AG04449 (cell line): ENCODE measurements around the gene EN2.
"Not testable (repeated sequence)": the region's sequence is repeated elsewhere in the genome, so short reads cannot be mapped to it uniquely, and the experiment has no call there.

ENCODE experiments used
- CTCF ChIA-PET: fragments of 350-600 bp; formaldehyde crosslinking; extraction: SDS; loops from one replicate; lab custom pipeline; 2021; ENCODE audit warnings: antibody characterized with exemption; lab: Yijun Ruan, JAX
- POLR2A ChIA-PET: fragments of 400-600, 350-600 bp; formaldehyde crosslinking; extraction: SDS; loops from one replicate; lab custom pipeline; 2020; ENCODE audit warnings: antibody characterized with exemption, inconsistent platforms; lab: Yijun Ruan, JAX
- DNase-seq: peaks from one replicate; pipeline ENCODE4 v3.0.0-alpha.2; 2010; ENCODE audit warnings: low read depth, low spot score
- H3K4me3 ChIP-seq: 2 replicates; pipeline ENCODE4 v1.5.1; 2011; ENCODE audit warnings: low read depth, mild to moderate bottlenecking, control low read depth, low read length
- CTCF ChIP-seq: IDR thresholded peaks from one replicate; pipeline ENCODE4 v1.5.1; 2011; ENCODE audit warnings: mild to moderate bottlenecking, moderate library complexity, low read length, control low read depth, inconsistent platforms; ENCODE audit not compliant: insufficient read depth; ENCODE audit errors: missing control alignments

EN2 gene

GRCh38 chr7:155439311-155440017 lies 18.5 kb upstream of the EN2 start:
- no peak for TF ChIP-seq CTCF
- DNase-seq = no peak
- ChIA-PET POLR2A (no interaction called here), CTCF (no interaction called here)
- H3K4me3 ChIP-seq = no peak overlapping the region

- ChIA-PET CTCF (no interaction called here), POLR2A (no interaction called here)
- TF ChIP-seq CTCF = no peak
- no peak overlapping the region for H3K4me3 ChIP-seq
- no peak for DNase-seq
Observed at GRCh38 chr7:155440018-155440410, 17.9 kb upstream of the EN2 start.

GRCh38 chr7:155441856-155442255 lies 16.1 kb upstream of the EN2 start:
- POLR2A ChIA-PET = no interaction called here
- DNase-seq = no peak
- no peak overlapping the region for H3K4me3 ChIP-seq
- CTCF ChIA-PET = no interaction called here
- TF ChIP-seq CTCF = no peak

GRCh38 chr7:155444746-155445145 lies 13.2 kb upstream of the EN2 start:
- no peak overlapping the region for H3K4me3 ChIP-seq
- POLR2A ChIA-PET = no interaction called here
- CTCF ChIA-PET = no interaction called here
- DNase-seq = no peak
- no peak for TF ChIP-seq CTCF

GRCh38 chr7:155445606-155446005 lies 12.3 kb upstream of the EN2 start:
- POLR2A ChIA-PET, CTCF ChIA-PET, H3K4me3 ChIP-seq, DNase-seq: not testable (repeated sequence)

GRCh38 chr7:155447603-155448002 lies 10.3 kb upstream of the EN2 start:
- no peak overlapping the region for H3K4me3 ChIP-seq
- no peak for DNase-seq
- no peak for TF ChIP-seq CTCF
- ChIA-PET CTCF (no interaction called here), POLR2A (no interaction called here)

- ChIA-PET CTCF (no interaction called here), POLR2A (no interaction called here)
- H3K4me3 ChIP-seq = no peak overlapping the region
- TF ChIP-seq CTCF = no peak
- DNase-seq = no peak
Observed at GRCh38 chr7:155448632-155449007, 9.3 kb upstream of the EN2 start.
